Loucy (cell line): ENCODE data around the gene PTPRB.

Experiments
- H2AFZ ChIP-seq: fragments of 200-600 bp; sonication (generic); 2 replicates; pipeline ENCODE4 v1.6.0; 2016; ENCODE audit warnings: antibody characterized with exemption, mild to moderate bottlenecking, low read length, moderate library complexity
- H3F3A ChIP-seq: fragments of 200-600 bp; 2 replicates; pipeline ENCODE4 v1.6.0; 2016; ENCODE audit warnings: antibody characterized with exemption, low read depth, mild to moderate bottlenecking
- H3K27me3 ChIP-seq: fragments of 200-600 bp; sonication (generic); 2 replicates; pipeline ENCODE4 v1.6.1; 2014; ENCODE audit warnings: low read length, mild to moderate bottlenecking; ENCODE audit not compliant: insufficient read depth, poor library complexity, severe bottlenecking
- H3K36me3 ChIP-seq: fragments of 200-600 bp; sonication (generic); 2 replicates; pipeline ENCODE4 v1.6.1; 2016; ENCODE audit warnings: low read length; ENCODE audit not compliant: insufficient read depth
- H3K4me1 ChIP-seq: fragments of 200-600 bp; sonication (generic); 2 replicates; pipeline ENCODE4 v1.5.1; 2014; ENCODE audit warnings: low read length, mild to moderate bottlenecking; ENCODE audit not compliant: insufficient read depth, poor library complexity, severe bottlenecking
- H3K4me2 ChIP-seq: fragments of 200-600 bp; sonication (generic); 2 replicates; pipeline ENCODE4 v1.6.0; 2014; ENCODE audit warnings: antibody characterized with exemption, low read length, low read depth, mild to moderate bottlenecking; ENCODE audit not compliant: poor library complexity, severe bottlenecking
- H3K4me3 ChIP-seq: fragments of 200-600 bp; sonication (generic); 2 replicates; pipeline ENCODE4 v1.5.1; 2014; ENCODE audit warnings: low read length, mild to moderate bottlenecking, mixed read lengths; ENCODE audit not compliant: poor library complexity, severe bottlenecking
- H3K79me2 ChIP-seq: fragments of 200-600 bp; sonication (generic); 2 replicates; pipeline ENCODE4 v1.6.1; 2014; ENCODE audit warnings: low read length; ENCODE audit not compliant: insufficient read depth
- H3K9ac ChIP-seq: fragments of 200-600 bp; sonication (generic); 2 replicates; pipeline ENCODE4 v1.6.0; 2014; ENCODE audit warnings: mild to moderate bottlenecking, low read depth, low read length, moderate library complexity; ENCODE audit not compliant: poor library complexity, severe bottlenecking
- H3K9me2 ChIP-seq: fragments of 200-600 bp; sonication (generic); replicated peaks from 2 replicates; pipeline ENCODE4 v1.6.1; 2016; ENCODE audit warnings: low read depth, low read length, mixed read lengths
- H3K9me3 ChIP-seq: fragments of 200-600 bp; sonication (generic); 2 replicates; pipeline ENCODE4 v1.6.1; 2014; ENCODE audit warnings: mild to moderate bottlenecking, antibody characterized with exemption, low read length, low read depth; ENCODE audit not compliant: insufficient read depth
- H4K20me1 ChIP-seq: fragments of 200-600 bp; sonication (generic); 2 replicates; pipeline ENCODE4 v1.6.0; 2014; ENCODE audit warnings: antibody characterized with exemption, low read length, mild to moderate bottlenecking; ENCODE audit not compliant: insufficient read depth, poor library complexity, severe bottlenecking
- EZH2phosphoT487 ChIP-seq: fragments of 200-600 bp; IDR thresholded peaks from 2 replicates; pipeline ENCODE4 v1.6.1; 2018; ENCODE audit warnings: antibody characterized with exemption, mild to moderate bottlenecking, moderate library complexity, borderline replicate concordance
- TF ChIP-seq, protein P1 (sequence below): fragments of 200-600 bp; sonication (generic); conservative IDR thresholded peaks from 2 replicates; pipeline ENCODE4 v1.5.1; 2014; ENCODE audit warnings: mild to moderate bottlenecking, antibody characterized with exemption, low read length

PTPRB gene

DNA sequence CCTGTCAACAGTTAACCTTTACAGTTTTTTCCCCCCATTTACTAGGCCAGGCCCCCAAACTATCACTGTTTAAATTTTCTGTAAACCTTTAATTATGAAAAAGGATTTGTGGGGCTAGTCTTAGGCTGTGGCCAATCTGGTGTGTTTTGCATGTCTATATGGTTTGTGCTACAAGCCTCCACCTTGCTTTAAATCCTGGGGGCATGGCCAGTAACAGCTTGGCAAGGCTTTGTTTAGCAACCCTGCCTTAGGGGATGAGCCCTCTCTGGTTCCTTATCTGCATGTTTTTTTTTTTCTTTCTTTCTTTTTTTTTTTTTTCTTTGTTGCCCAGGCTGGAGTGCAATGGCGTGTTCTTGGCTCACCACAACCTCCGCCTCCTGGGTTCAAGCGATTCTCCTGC, 168.5 kb downstream of the PTPRB start:
- H3F3A ChIP-seq: no peaks in the 10 kb centered on the region
- H3K4me3 ChIP-seq: no peak overlapping the region
- no peaks in the 10 kb centered on the region for H3K36me3 ChIP-seq
- H3K4me1 ChIP-seq: no peaks in the 10 kb centered on the region
- H3K9ac ChIP-seq: no peak overlapping the region
- H3K9me3 ChIP-seq: peaks cover 7% of the 10 kb centered on the region; the same call in 1 of the 2 replicates
- no peaks in the 10 kb centered on the region for H3K79me2 ChIP-seq
- no peak overlapping the region for H3K4me2 ChIP-seq
- no peak overlapping the region for H2AFZ ChIP-seq
- no peaks in the 10 kb centered on the region for H3K27me3 ChIP-seq
- H4K20me1 ChIP-seq: no peaks in the 10 kb centered on the region
- H3K9me2 ChIP-seq: no peaks in the 10 kb centered on the region
- no peak for TF ChIP-seq EZH2phosphoT487
- TF ChIP-seq, protein P1, sequence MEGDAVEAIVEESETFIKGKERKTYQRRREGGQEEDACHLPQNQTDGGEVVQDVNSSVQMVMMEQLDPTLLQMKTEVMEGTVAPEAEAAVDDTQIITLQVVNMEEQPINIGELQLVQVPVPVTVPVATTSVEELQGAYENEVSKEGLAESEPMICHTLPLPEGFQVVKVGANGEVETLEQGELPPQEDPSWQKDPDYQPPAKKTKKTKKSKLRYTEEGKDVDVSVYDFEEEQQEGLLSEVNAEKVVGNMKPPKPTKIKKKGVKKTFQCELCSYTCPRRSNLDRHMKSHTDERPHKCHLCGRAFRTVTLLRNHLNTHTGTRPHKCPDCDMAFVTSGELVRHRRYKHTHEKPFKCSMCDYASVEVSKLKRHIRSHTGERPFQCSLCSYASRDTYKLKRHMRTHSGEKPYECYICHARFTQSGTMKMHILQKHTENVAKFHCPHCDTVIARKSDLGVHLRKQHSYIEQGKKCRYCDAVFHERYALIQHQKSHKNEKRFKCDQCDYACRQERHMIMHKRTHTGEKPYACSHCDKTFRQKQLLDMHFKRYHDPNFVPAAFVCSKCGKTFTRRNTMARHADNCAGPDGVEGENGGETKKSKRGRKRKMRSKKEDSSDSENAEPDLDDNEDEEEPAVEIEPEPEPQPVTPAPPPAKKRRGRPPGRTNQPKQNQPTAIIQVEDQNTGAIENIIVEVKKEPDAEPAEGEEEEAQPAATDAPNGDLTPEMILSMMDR: no peak

DNA sequence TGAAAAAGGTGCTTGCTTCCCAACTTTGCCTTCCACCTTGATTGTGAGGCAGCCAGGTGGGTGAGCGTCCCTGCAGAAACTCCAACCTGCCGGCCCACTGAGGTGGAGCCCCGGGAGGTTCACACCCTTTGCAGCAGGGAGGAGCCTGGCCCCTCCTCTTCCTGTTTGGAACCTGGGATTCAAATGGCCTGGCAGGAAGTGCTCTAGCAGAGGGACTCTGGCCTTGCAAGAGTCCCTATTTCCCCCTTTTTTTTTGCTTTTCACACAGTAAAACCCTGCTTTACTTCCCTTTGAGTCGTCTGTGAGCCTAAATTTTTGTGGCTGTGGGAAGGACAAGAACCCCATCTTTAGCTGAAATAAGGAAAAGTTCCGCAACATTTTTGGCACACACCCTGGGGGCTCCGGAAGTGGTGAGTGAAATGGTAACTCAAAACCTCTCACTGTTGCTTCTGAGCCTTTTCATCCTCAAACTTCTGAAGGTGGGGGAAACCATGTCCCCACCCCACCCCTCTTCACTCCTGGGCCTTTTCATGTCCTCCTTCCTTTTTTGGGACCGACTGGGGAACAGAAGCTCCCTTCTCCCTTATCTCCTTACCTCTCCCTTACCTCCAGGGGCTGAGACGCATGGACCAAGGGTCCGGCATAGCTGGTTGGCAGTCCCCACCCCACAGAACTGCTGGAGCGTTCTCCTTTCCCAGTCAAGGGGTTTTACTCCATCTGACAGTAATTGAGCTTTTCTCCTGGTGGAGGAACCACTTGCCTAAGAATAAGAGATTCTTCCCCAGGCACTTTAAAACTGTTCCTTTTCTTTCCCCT, 169.1 kb downstream of the PTPRB start:
- no peak overlapping the region for H2AFZ ChIP-seq
- no peaks in the 10 kb centered on the region for H3K79me2 ChIP-seq
- TF ChIP-seq, protein P1: no peak
- TF ChIP-seq EZH2phosphoT487: no peak

DNA sequence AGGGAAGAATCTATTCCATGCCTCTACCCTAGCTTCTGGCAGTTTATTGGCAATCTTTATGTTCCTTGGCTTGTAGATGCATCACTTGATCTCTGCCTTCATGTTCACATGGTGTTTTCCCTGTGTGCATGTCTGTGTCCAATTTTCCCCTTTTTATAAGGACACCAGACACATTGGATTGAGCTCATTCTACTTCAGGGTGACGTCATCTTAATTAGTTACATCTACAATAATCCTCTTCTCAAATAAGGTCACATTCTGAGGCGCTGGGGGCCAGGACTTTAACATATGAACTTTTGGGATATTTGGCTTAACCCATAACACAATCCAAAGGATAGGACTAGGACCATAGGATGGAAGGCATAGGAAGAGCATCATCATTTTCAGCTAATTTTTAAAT, 169.8 kb downstream of the PTPRB start:
- Histone ChIP-seq H3K4me2 (no peak overlapping the region), H3K27me3 (no peaks in the 10 kb centered on the region), H4K20me1 (no peaks in the 10 kb centered on the region), H3F3A (no peaks in the 10 kb centered on the region), H3K4me3 (no peak overlapping the region), H3K9me2 (no peaks in the 10 kb centered on the region), H3K36me3 (no peaks in the 10 kb centered on the region), H3K9ac (no peak overlapping the region), H3K9me3 (peaks cover 11% of the 10 kb centered on the region; the same call in 1 of the 2 replicates), H2AFZ (no peak overlapping the region), H3K79me2 (no peaks in the 10 kb centered on the region), H3K4me1 (no peaks in the 10 kb centered on the region)
- TF ChIP-seq, protein P1: no peak
- TF ChIP-seq EZH2phosphoT487: no peak

More for the DNA sequence above, 169.1 kb downstream of the PTPRB start:
- Histone ChIP-seq H3K27me3 (no peaks in the 10 kb centered on the region), H3K36me3 (no peaks in the 10 kb centered on the region), H4K20me1 (no peaks in the 10 kb centered on the region), H3K9ac (no peak overlapping the region), H3K4me3 (no peak overlapping the region), H3K9me2 (no peaks in the 10 kb centered on the region), H3K4me2 (no peak overlapping the region), H3K9me3 (peaks cover 11% of the 10 kb centered on the region; the same call in 1 of the 2 replicates), H3F3A (no peaks in the 10 kb centered on the region), H3K4me1 (no peaks in the 10 kb centered on the region)
